Ecto neural progenitor cell (in vitro differentiated cells): Measurements from ENCODE around the gene IQUB.
A peak's percentile ranks its signal among the peaks of the same experiment; 100 is the strongest.
"Not testable (repeated sequence)": the region's sequence is repeated elsewhere in the genome, so short reads cannot be mapped to it uniquely, and the experiment has no call there.

ENCODE experiments used
- DNase-seq: peaks from one replicate; pipeline ENCODE4 v3.0.0-alpha.2; 2018; ENCODE audit warnings: low spot score

Gene IQUB

DNA sequence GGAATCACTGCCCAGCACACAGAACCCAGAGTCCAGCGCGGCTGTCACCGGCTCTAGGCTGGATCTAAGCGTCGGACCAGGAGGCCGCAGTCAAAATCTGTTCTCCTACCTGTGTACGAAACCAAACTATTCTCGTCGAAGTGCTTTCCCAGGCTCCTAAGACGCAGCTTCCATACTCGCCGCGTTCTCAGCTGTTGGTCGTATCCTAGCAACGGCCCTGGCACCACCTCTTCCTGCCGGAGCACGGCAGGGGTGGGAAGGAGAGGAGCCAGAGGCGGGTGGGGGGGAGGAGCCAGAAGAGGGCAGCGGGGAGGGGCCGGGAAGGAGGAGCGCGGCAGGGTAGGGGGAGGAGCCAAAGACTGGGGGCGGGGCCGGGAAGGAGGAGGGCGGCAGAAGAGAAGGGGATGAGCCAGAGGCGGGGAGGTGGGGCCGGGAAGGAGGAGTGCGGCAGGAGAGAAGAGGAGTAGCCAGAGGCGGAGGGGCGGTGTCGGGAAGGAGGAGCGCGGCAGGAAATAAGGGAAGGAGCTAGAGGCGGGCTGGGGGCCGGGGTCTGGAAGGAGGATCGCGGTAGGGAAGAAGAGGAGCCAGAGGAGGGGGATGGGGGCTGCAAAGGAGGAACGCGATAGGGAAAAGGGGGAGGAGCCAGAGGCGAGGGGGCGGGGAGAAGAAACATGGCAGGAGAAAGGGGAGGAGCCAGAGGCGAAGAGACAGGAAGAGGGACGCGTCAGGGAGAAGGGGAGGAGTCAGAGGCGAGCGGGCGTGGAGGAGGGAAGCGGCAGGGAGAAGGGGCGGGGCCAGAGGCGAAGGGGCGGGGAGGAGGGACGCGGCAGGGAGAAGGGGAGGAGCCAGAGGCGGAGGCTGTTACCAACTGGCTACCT is at the start of gene IQUB:
Gene IQUB, minus strand, starts transcription at position 213 of the 878 bp plus-strand sequence. CDS start 22,255 bp downstream, outside the sequence.
- DNase-seq = peak; percentile 98

GRCh38 chr7:123583821-123584220 is 49.4 kb upstream of the IQUB start:
- no peak for DNase-seq

GRCh38 chr7:123581162-123581459 is 46.7 kb upstream of the IQUB start:
- no peak for DNase-seq

- peak; percentile 52 for DNase-seq
Measured at GRCh38 chr7:123580406-123581161, 46.2 kb upstream of the IQUB start.

DNA sequence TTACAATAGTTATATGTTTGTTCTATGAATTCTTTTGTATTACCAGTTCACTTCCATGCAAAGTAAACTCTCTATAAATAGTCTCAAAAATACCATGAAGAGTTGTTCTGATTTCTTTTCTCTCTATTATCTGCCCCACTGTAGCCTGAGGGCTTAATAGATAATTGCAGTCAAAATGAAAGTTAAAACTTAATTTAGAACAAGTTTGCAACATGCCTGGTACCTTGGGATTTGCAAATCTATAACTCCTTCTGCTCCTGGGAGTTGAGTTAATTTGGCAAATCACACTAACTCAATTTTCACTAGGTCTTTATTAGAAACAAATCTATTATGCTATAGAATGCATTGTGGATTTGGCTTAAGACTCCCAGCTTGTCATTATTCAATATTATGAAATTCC is 45.0 kb upstream of the IQUB start:
- DNase-seq = no peak

DNA sequence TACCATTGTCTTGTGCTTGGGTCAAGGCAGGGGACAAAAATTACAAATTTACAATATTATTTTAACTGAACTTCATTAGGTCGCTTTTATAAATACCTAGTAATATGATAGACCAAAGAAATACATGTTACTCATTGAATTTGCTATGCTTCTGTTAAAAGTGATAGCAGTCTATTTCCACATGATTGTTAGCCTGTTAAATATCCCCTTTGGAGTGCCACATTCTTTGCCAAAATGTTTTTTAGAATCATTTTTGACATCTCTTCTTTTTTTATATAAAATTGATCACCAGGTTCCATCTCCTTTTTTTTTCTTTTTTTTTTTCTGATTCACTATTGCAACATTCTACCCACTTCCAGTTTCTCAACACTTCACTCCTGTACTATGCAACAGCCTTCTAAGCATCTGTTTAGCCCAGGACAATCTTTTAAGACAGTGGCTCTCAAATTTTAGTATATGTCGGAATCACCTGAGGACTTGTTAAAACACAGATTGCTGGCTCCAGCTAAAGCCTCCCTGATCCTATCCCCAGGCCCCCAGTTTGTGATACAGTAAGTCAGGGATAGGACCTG is 39.6 kb upstream of the IQUB start:
- DNase-seq = no peak

- no peak for DNase-seq
Measured at GRCh38 chr7:123573341-123573740, 38.9 kb upstream of the IQUB start.

DNA sequence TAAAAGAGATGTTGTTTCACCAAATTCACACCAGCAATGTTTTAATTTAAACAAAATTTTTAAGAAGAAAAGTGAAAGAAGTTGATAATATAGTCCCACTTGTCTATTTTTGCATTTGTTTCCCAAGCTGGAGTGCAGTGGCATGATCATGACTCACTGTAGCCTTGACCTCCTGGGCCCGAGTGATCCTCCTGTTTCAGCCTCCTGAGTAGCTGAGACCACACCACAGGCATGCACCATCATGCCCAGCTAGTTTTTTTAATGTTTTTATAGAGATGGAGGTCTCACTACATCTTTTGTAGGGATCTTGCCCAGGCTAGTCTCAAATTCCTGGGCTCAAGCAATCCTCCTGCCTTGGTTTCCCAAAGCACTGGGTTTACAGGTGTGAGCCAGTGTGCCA is 37.3 kb upstream of the IQUB start:
- no peak for DNase-seq

- no peak for DNase-seq
Measured at GRCh38 chr7:123571187-123571586, 36.8 kb upstream of the IQUB start.

- DNase-seq = no peak
Measured at GRCh38 chr7:123570390-123571182, 36.2 kb upstream of the IQUB start.

- no peak for DNase-seq
Measured at GRCh38 chr7:123569352-123570010, 35.1 kb upstream of the IQUB start.

DNA sequence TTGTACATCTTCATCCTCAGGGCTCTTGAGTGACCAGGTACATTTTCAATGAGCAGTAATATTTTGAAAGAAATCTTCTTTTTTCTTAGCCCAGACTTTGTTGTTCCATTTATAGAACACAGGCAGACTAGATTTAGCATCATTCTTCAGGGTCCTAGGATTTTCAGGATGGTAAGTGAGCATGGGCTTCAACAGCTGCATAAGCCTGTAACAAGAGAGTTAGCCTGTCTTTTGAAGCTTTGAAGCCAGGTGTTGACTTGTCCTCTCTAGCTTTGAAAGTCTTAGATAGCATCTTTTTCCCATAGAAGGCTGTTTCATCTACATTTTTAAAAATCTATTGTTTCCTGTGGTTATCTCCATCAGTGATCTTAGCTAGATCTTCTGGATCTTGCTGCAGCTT is 27.7 kb upstream of the IQUB start:
- no peak for DNase-seq

- DNase-seq = no peak
Measured at GRCh38 chr7:123558289-123558874, 24.0 kb upstream of the IQUB start.

- DNase-seq = peak; percentile 95
Measured at GRCh38 chr7:123557398-123558288, 23.2 kb upstream of the IQUB start, which contains the start of gene NDUFA5. Gene NDUFA5, minus strand, starts transcription at chr7:123557818. Its CDS starts 23 bp downstream, at chr7:123557795.

DNA sequence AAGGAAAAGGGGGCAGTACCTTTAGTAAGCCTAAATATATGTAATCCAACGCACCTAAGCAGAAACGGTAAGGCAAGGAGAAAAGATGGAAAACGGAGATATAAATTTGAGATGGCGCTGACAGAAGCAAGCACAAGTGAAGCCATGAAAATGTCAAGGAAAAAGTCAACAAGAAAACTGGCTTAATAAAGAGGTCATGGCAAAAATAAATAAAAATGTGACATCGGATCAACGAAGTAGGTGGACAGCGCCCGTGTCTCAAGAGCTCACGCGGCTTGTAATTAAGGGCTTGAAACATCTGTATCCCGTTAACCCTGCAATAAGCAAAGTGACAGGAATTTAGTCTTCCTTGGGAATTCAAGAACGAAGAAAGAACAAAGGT is 22.6 kb upstream of the IQUB start:
- DNase-seq = no peak

DNA sequence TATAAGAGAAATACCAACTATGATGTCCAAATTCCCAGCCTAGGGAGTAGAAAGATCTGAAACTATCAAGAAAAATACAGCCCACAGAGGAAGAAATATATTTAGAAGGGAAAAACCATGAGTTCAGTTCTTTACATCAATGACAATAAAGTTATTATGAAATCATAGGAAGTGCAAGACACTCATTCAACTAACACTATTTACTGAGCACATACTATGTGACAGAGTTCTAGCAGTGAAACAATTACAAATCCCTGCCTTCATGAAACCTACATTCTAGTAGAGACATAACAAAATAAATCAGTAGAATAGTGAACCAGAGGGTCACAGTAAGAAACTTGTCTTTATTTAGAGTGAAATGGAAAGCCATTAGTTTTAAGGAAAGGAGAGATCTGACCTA is 21.1 kb upstream of the IQUB start:
- no peak for DNase-seq

- no peak for DNase-seq
Measured at GRCh38 chr7:123553159-123553558, 18.8 kb upstream of the IQUB start.

- DNase-seq = no peak
Measured at GRCh38 chr7:123552641-123553040, 18.2 kb upstream of the IQUB start.

GRCh38 chr7:123552134-123552533 is 17.7 kb upstream of the IQUB start:
- not testable (repeated sequence) for DNase-seq

DNA sequence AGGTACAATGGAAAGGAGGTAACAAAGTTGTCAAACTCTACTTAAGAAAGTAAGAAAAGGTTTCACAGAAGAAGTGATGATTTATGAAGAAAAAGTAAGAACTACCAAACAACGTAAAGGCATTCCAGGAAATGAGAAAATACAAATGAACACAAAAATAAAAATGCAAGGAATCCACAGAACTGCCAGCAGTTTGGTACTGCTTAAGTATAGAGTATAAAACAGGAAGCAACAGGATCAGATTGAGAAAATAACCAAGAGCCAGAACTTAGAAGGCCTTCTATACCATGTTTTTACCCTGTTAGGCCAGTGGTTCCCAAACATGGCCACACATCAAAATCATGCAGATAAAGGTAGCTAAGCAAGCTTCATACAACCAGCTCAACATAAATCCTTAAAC is 14.0 kb upstream of the IQUB start:
- DNase-seq = no peak
